Type B pancreatic cell (in vitro differentiated cells): ENCODE measurements around the gene CSNK2B. TPM values are rescaled to one million over a fixed set of nuclear protein-coding genes. Genes with fewer than 3 reads are reported as not detected.

Experiments
- DNase-seq: peaks from one replicate; pipeline ENCODE4 v3.0.0; 2021; ENCODE audit warnings: mixed read lengths; ENCODE audit not compliant: unreplicated experiment; ENCODE audit errors: extremely low spot score
- H3K27ac Mint-ChIP-seq: 2 replicates; pipeline ENCODE4 v1.8.0; 2021; ENCODE audit warnings: mild to moderate bottlenecking, mixed read lengths
- H3K27me3 Mint-ChIP-seq: 2 replicates; pipeline ENCODE4 v1.8.0; 2021; ENCODE audit warnings: mixed read lengths
- H3K36me3 Mint-ChIP-seq: 2 replicates; pipeline ENCODE4 v1.8.0; 2021; ENCODE audit warnings: mixed read lengths
- H3K4me1 Mint-ChIP-seq: one replicate; pipeline ENCODE4 v1.8.0; 2021; ENCODE audit warnings: mixed read lengths; ENCODE audit not compliant: unreplicated experiment
- H3K4me3 Mint-ChIP-seq: 2 replicates; pipeline ENCODE4 v1.8.0; 2021; ENCODE audit warnings: mild to moderate bottlenecking, mixed read lengths
- H3K9me3 Mint-ChIP-seq: 2 replicates; pipeline ENCODE4 v1.8.0; 2021; ENCODE audit warnings: mixed read lengths
- microRNA-seq: library from miRNA; unstranded; fragments of <30 nt; microRNA quantifications from one replicate; pipeline ENCODE4, GENCODE V29; 2020
- total RNA-seq: library from RNA; stranded (reverse); gene quantifications from 2 replicates; pipeline ENCODE4 v1.2.1, GENCODE V29; 2021; ENCODE audit warnings: low replicate concordance
- TF ChIP-seq, protein P1 (sequence below): fragments of 200-600 bp; sonication (generic); conservative IDR thresholded peaks from 2 replicates; pipeline ENCODE4 v1.5.0; 2021; ENCODE audit warnings: antibody characterized with exemption, mild to moderate bottlenecking

Gene CSNK2B
- total RNA-seq, 1 donor from 2014 or later, result 175 TPM

DNA sequence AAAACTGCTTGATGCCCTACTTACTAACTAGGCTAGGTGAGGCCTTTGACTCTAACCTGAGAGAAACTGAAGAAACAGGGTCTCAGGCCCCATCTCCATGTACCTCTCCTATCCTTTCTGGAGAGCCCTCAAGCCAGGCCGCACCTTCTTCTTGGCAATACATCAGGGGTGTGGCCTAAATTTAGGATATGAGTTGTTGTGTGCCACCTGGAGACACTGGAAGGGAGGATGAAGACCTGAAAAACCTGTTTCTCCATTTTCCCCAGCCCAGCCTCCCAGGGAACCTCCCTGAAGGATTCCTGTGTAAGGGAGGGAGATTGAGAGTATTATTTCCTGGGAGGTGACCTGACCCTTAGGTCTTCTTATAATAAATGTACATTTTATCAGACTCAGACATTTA, 52.4 kb downstream of the CSNK2B start:
- no peak for DNase-seq
- TF ChIP-seq, protein P1, sequence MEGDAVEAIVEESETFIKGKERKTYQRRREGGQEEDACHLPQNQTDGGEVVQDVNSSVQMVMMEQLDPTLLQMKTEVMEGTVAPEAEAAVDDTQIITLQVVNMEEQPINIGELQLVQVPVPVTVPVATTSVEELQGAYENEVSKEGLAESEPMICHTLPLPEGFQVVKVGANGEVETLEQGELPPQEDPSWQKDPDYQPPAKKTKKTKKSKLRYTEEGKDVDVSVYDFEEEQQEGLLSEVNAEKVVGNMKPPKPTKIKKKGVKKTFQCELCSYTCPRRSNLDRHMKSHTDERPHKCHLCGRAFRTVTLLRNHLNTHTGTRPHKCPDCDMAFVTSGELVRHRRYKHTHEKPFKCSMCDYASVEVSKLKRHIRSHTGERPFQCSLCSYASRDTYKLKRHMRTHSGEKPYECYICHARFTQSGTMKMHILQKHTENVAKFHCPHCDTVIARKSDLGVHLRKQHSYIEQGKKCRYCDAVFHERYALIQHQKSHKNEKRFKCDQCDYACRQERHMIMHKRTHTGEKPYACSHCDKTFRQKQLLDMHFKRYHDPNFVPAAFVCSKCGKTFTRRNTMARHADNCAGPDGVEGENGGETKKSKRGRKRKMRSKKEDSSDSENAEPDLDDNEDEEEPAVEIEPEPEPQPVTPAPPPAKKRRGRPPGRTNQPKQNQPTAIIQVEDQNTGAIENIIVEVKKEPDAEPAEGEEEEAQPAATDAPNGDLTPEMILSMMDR, result no peak
- no peaks in the 10 kb centered on the region for H3K36me3 Mint-ChIP-seq
- H3K27ac Mint-ChIP-seq, result peak overlapping the region; percentile 90
- peak overlapping the region; percentile 67 for H3K4me3 Mint-ChIP-seq
- peaks cover 33% of the 10 kb centered on the region for H3K4me1 Mint-ChIP-seq
- H3K9me3 Mint-ChIP-seq, result peaks cover 5% of the 10 kb centered on the region
- no peaks in the 10 kb centered on the region for H3K27me3 Mint-ChIP-seq

DNA sequence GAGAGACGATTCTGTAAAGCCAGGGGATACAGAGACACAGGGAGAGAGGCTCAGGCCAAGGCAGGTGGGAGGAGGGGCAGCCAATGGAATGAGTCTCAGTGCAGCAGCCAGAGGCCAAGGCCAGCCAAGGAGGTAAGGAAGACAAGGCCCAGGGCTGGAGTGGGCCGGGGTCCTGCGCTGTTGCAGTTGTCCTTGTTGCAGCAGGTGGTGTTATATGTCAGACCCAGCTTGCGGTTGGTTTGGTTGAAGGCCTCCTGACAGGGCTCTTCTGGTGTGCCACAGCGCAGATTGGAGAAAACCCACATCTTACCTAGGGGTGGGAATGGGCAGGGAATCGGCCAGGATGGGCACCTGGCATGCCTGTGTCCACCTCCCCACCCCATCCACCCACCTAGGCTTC, 53.1 kb downstream of the CSNK2B start:
- no peaks in the 10 kb centered on the region for H3K27me3 Mint-ChIP-seq
- peak overlapping the region; percentile 67 for H3K4me3 Mint-ChIP-seq
- peaks cover 5% of the 10 kb centered on the region for H3K9me3 Mint-ChIP-seq
- DNase-seq, result no peak
- peak overlapping the region; percentile 90 for H3K27ac Mint-ChIP-seq
- H3K4me1 Mint-ChIP-seq, result peaks cover 28% of the 10 kb centered on the region
- no peaks in the 10 kb centered on the region for H3K36me3 Mint-ChIP-seq
- TF ChIP-seq, protein P1, result no peak

Small RNA genes within 50 kb of the gene (microRNA-seq; reads per million reads assigned to microRNA genes)
- 1.1 reads per million for gene MIR4646
- not detected for gene MIR6832

Other genes starting within 250 kb of the CSNK2B start
- gene MICB, start 167.9 kb upstream of the CSNK2B start, total RNA-seq, result 0.14 and 0.86 TPM in 2 replicates
- gene MCCD1, start 137.1 kb upstream of the CSNK2B start, total RNA-seq, result not detected in 2 replicates
- 410 and 636 TPM in 2 replicates for gene DDX39B, start 124.1 kb upstream of the CSNK2B start, total RNA-seq
- 1.6 and 5.9 TPM in 2 replicates for gene ATP6V1G2, start 119.5 kb upstream of the CSNK2B start, total RNA-seq
- 21.1 and 24.2 TPM in 2 replicates for gene NFKBIL1, start 118.5 kb upstream of the CSNK2B start, total RNA-seq
- 0.22 TPM in 1 of 2 replicates, not detected in the other for gene LTA, start 93.8 kb upstream of the CSNK2B start, total RNA-seq
- gene TNF, start 90.5 kb upstream of the CSNK2B start, total RNA-seq, result not detected in 2 replicates
- 0.34 and 1.0 TPM in 2 replicates for gene LTB, start 83.7 kb upstream of the CSNK2B start, total RNA-seq
- not detected in 2 replicates for gene LST1, start 79.8 kb upstream of the CSNK2B start, total RNA-seq
- gene NCR3, start 73.1 kb upstream of the CSNK2B start, total RNA-seq, result not detected in 2 replicates
- 0.59 and 3.8 TPM in 2 replicates for gene AIF1, start 50.8 kb upstream of the CSNK2B start, total RNA-seq
- gene PRRC2A, start 45.4 kb upstream of the CSNK2B start, total RNA-seq, result 151 and 235 TPM in 2 replicates
- gene BAG6, start 13.4 kb upstream of the CSNK2B start, total RNA-seq, result 334 and 378 TPM in 2 replicates
- 11.2 and 20.9 TPM in 2 replicates for gene APOM, start 10.2 kb upstream of the CSNK2B start, total RNA-seq
- 22.3 and 28.1 TPM in 2 replicates for gene C6orf47, start 5.3 kb upstream of the CSNK2B start, total RNA-seq
- 17.6 and 20.2 TPM in 2 replicates for gene GPANK1, start 1.1 kb upstream of the CSNK2B start, total RNA-seq
- gene LY6G5B, start 3.9 kb downstream of the CSNK2B start, total RNA-seq, result 13.9 and 22.0 TPM in 2 replicates
- 2.0 and 2.3 TPM in 2 replicates for gene LY6G5C, start 15.0 kb downstream of the CSNK2B start, total RNA-seq
- 80.9 and 91.3 TPM in 2 replicates for gene ABHD16A, start 37.2 kb downstream of the CSNK2B start, total RNA-seq
- gene LY6G6F, start 40.8 kb downstream of the CSNK2B start, total RNA-seq, result not detected in 2 replicates
- gene LY6G6D, start 49.3 kb downstream of the CSNK2B start, total RNA-seq, result 1.5 TPM in 1 of 2 replicates, not detected in the other
- 2.5 and 16.2 TPM in 2 replicates for gene LY6G6C, start 55.7 kb downstream of the CSNK2B start, total RNA-seq
- 0.41 and 0.81 TPM in 2 replicates for gene MPIG6B, start 57.3 kb downstream of the CSNK2B start, total RNA-seq
- 101 and 138 TPM in 2 replicates for gene DDAH2, start 63.2 kb downstream of the CSNK2B start, total RNA-seq
- gene CLIC1, start 70.5 kb downstream of the CSNK2B start, total RNA-seq, result 294 and 381 TPM in 2 replicates
- gene MSH5, start 73.9 kb downstream of the CSNK2B start, total RNA-seq, result 20.7 and 46.7 TPM in 2 replicates
- gene SAPCD1, start 96.6 kb downstream of the CSNK2B start, total RNA-seq, result 3.2 and 8.9 TPM in 2 replicates
- gene VWA7, start 111.2 kb downstream of the CSNK2B start, total RNA-seq, result 6.1 and 6.4 TPM in 2 replicates
- gene VARS1, start 129.7 kb downstream of the CSNK2B start, total RNA-seq, result 89.0 and 104 TPM in 2 replicates
- gene LSM2, start 140.9 kb downstream of the CSNK2B start, total RNA-seq, result 57.9 and 74.5 TPM in 2 replicates
- 1.8 and 1.9 TPM in 2 replicates for gene HSPA1L, start 149.2 kb downstream of the CSNK2B start, total RNA-seq
- gene HSPA1A, start 149.5 kb downstream of the CSNK2B start, total RNA-seq, result 45.7 and 54.7 TPM in 2 replicates
- 132 and 252 TPM in 2 replicates for gene HSPA1B, start 161.7 kb downstream of the CSNK2B start, total RNA-seq
- 46.9 and 62.5 TPM in 2 replicates for gene NEU1, start 196.7 kb downstream of the CSNK2B start, total RNA-seq
- gene SLC44A4, start 212.9 kb downstream of the CSNK2B start, total RNA-seq, result 8.8 and 10.6 TPM in 2 replicates
- gene EHMT2, start 231.6 kb downstream of the CSNK2B start, total RNA-seq, result 59.9 and 136 TPM in 2 replicates
- gene ZBTB12, start 236.0 kb downstream of the CSNK2B start, total RNA-seq, result 8.2 and 37.7 TPM in 2 replicates